HTR-8/SVneo (cell line): ENCODE measurements around the gene ZMAT5.

Experiments used
- DNase-seq: peaks from one replicate; pipeline ENCODE4 v3.0.0; 2011; ENCODE audit warnings: low spot score, mixed read lengths; ENCODE audit not compliant: insufficient read length
- FAIRE-seq: peaks from 2 replicates; lab custom pipeline; 2011; peaks lifted over from hg19 to GRCh38; lab: Jason Lieb, UNC

The ZMAT5 gene

GRCh38 chr22:29715705-29716104, 51.1 kb downstream of the ZMAT5 start:
- DNase-seq (no peak), FAIRE-seq (no peak)

- DNase-seq (no peak), FAIRE-seq (no peak)
Observed at GRCh38 chr22:29715240-29715639, 51.6 kb downstream of the ZMAT5 start.

- no peak for FAIRE-seq
Observed at GRCh38 chr22:29713156-29713727, 53.6 kb downstream of the ZMAT5 start.

GRCh38 chr22:29712119-29712518, 54.7 kb downstream of the ZMAT5 start:
- no peak for DNase-seq
- no peak for FAIRE-seq

More at GRCh38 chr22:29713156-29713727, 53.6 kb downstream of the ZMAT5 start:
- no peak for DNase-seq

GRCh38 chr22:29710922-29711593, 55.7 kb downstream of the ZMAT5 start:
- FAIRE-seq (no peak), DNase-seq (no peak)

GRCh38 chr22:29710193-29710592, 56.6 kb downstream of the ZMAT5 start:
- no peak for FAIRE-seq
- DNase-seq: no peak

- no peak for FAIRE-seq
- DNase-seq: no peak
Observed at GRCh38 chr22:29707471-29707870, 59.3 kb downstream of the ZMAT5 start.

GRCh38 chr22:29707010-29707409, 59.8 kb downstream of the ZMAT5 start:
- FAIRE-seq: no peak
- no peak for DNase-seq

GRCh38 chr22:29706486-29706885, 60.3 kb downstream of the ZMAT5 start:
- DNase-seq: no peak

GRCh38 chr22:29705651-29706050, 61.2 kb downstream of the ZMAT5 start:
- FAIRE-seq (no peak), DNase-seq (no peak)

More at GRCh38 chr22:29706486-29706885, 60.3 kb downstream of the ZMAT5 start:
- FAIRE-seq: no peak

- DNase-seq (no peak), FAIRE-seq (no peak)
Observed at GRCh38 chr22:29704528-29705285, 62.1 kb downstream of the ZMAT5 start.

GRCh38 chr22:29703569-29704195, 63.1 kb downstream of the ZMAT5 start:
- no peak for FAIRE-seq
- no peak for DNase-seq

GRCh38 chr22:29702931-29703501, 63.8 kb downstream of the ZMAT5 start:
- FAIRE-seq: no peak
- no peak for DNase-seq

- FAIRE-seq: no peak
- DNase-seq: no peak
Observed at GRCh38 chr22:29702000-29702930, 64.5 kb downstream of the ZMAT5 start.

GRCh38 chr22:29701155-29701999, 65.4 kb downstream of the ZMAT5 start:
- FAIRE-seq (no peak), DNase-seq (no peak)

GRCh38 chr22:29700900-29701154, 66.0 kb downstream of the ZMAT5 start:
- FAIRE-seq: no peak
- DNase-seq: no peak

GRCh38 chr22:29700206-29700899, 66.5 kb downstream of the ZMAT5 start:
- no peak for DNase-seq

GRCh38 chr22:29697853-29698598, 68.8 kb downstream of the ZMAT5 start:
- FAIRE-seq (no peak), DNase-seq (no peak)

More at GRCh38 chr22:29700206-29700899, 66.5 kb downstream of the ZMAT5 start:
- no peak for FAIRE-seq
